Measurements from ENCODE around the gene TUFT1. TPM values are rescaled to one million over a fixed set of nuclear protein-coding genes. Genes with fewer than 3 reads are reported as not detected.
A peak's percentile ranks its signal among the peaks of the same experiment; 100 is the strongest.

TUFT1 gene
- total RNA-seq, 1 donor from 2014 or later, result 16.0 TPM

GRCh38 chr1:151583796-151584195 lies 43.7 kb downstream of the TUFT1 start:
- TF ChIP-seq CTCF (IDR thresholded peaks at IDR 0.05), result no peak
- TF ChIP-seq POLR2A (IDR thresholded peaks at IDR 0.05), result no peak
- no peak for TF ChIP-seq POLR2AphosphoS5 (IDR thresholded peaks at IDR 0.05; ENCODE audit: insufficient read depth in 1 of 2, low read depth in 1 of 2)
- Histone ChIP-seq H3K4me1 (peaks cover 33% of the 10 kb centered on the region), H3K4me3 (no peak overlapping the region), H3K27ac (no peak overlapping the region), H3K9me3 (no peaks in the 10 kb centered on the region), H3K36me3 (no peaks in the 10 kb centered on the region), H3K27me3 (no peaks in the 10 kb centered on the region)
- intact Hi-C loops (cut with DNase I), result no loop called here
- no peak for DNase-seq (ENCODE audit: extremely low spot score in 2 of 2)

- H3K4me3 ChIP-seq, result no peak overlapping the region
- TF ChIP-seq CTCF (IDR thresholded peaks at IDR 0.05), result no peak
- peak in 1 of 2 donors; percentile 34 for TF ChIP-seq POLR2AphosphoS5 (IDR thresholded peaks at IDR 0.05; ENCODE audit: insufficient read depth in 1 of 2, low read depth in 1 of 2)
- no peak for TF ChIP-seq POLR2A (IDR thresholded peaks at IDR 0.05)
- H3K27me3 ChIP-seq, result no peaks in the 10 kb centered on the region
- H3K36me3 ChIP-seq, result no peaks in the 10 kb centered on the region
- no peaks in the 10 kb centered on the region for H3K9me3 ChIP-seq
- DNase-seq (ENCODE audit: extremely low spot score in 2 of 2), result no peak
- peak overlapping the region; percentile 48 for H3K27ac ChIP-seq
- intact Hi-C loops (cut with DNase I), result no loop called here
- H3K4me1 ChIP-seq, result peaks cover 33% of the 10 kb centered on the region
These were observed 44.2 kb downstream of the TUFT1 start for GRCh38 chr1:151584278-151584677.

- Histone ChIP-seq H3K4me1 (peaks cover 33% of the 10 kb centered on the region), H3K27me3 (no peaks in the 10 kb centered on the region), H3K27ac (peak overlapping the region; percentile 48), H3K9me3 (no peaks in the 10 kb centered on the region), H3K4me3 (no peak overlapping the region), H3K36me3 (no peaks in the 10 kb centered on the region)
- intact Hi-C loops (cut with DNase I), result no loop called here
- no peak for TF ChIP-seq CTCF (IDR thresholded peaks at IDR 0.05)
- TF ChIP-seq POLR2A (IDR thresholded peaks at IDR 0.05), result no peak
- no peak for TF ChIP-seq POLR2AphosphoS5 (IDR thresholded peaks at IDR 0.05; ENCODE audit: insufficient read depth in 1 of 2, low read depth in 1 of 2)
- no peak for DNase-seq (ENCODE audit: extremely low spot score in 2 of 2)
These were observed 44.7 kb downstream of the TUFT1 start for GRCh38 chr1:151584780-151585179.

GRCh38 chr1:151585622-151586021 lies 45.5 kb downstream of the TUFT1 start:
- H3K27ac ChIP-seq, result no peak overlapping the region
- H3K9me3 ChIP-seq, result no peaks in the 10 kb centered on the region
- TF ChIP-seq CTCF (IDR thresholded peaks at IDR 0.05) (no peak), POLR2AphosphoS5 (IDR thresholded peaks at IDR 0.05; ENCODE audit: insufficient read depth in 1 of 2, low read depth in 1 of 2) (no peak), POLR2A (IDR thresholded peaks at IDR 0.05) (no peak)
- DNase-seq (ENCODE audit: extremely low spot score in 2 of 2), result no peak
- H3K4me3 ChIP-seq, result no peak overlapping the region
- H3K27me3 ChIP-seq, result no peaks in the 10 kb centered on the region
- H3K4me1 ChIP-seq, result peaks cover 33% of the 10 kb centered on the region
- intact Hi-C loops (cut with DNase I), result no loop called here
- H3K36me3 ChIP-seq, result no peaks in the 10 kb centered on the region

- Histone ChIP-seq H3K9me3 (no peaks in the 10 kb centered on the region), H3K36me3 (no peaks in the 10 kb centered on the region), H3K4me1 (peaks cover 6% of the 10 kb centered on the region), H3K27me3 (no peaks in the 10 kb centered on the region), H3K27ac (no peak overlapping the region), H3K4me3 (no peak overlapping the region)
- intact Hi-C loops (cut with DNase I), result loop anchor here (5.0 kb wide), 1 partner anchor 141 kb away; no protein-coding TSS in a partner anchor
- TF ChIP-seq POLR2A (IDR thresholded peaks at IDR 0.05) (no peak), POLR2AphosphoS5 (IDR thresholded peaks at IDR 0.05; ENCODE audit: insufficient read depth in 1 of 2, low read depth in 1 of 2) (no peak), CTCF (IDR thresholded peaks at IDR 0.05) (no peak)
- DNase-seq (ENCODE audit: extremely low spot score in 2 of 2), result no peak
These were observed 50.9 kb downstream of the TUFT1 start for GRCh38 chr1:151590961-151591360.

Data from vagina (tissue), 2 donors.